ACC112 (cell line): ENCODE measurements around the gene GFAP.

Experiments
- H2AFZ ChIP-seq: fragments of 200-600 bp; sonication (generic); one replicate; pipeline ENCODE4 v1.6.0; 2017; ENCODE audit warnings: antibody characterized with exemption, low read length; ENCODE audit not compliant: unreplicated experiment
- H3K27ac ChIP-seq: fragments of 200-600 bp; sonication (generic); 2 replicates; pipeline ENCODE4 v1.5.1; 2014; ENCODE audit warnings: low read depth, mild to moderate bottlenecking, antibody characterized with exemption, low read length, moderate library complexity
- H3K27me3 ChIP-seq: fragments of 200-600 bp; sonication (generic); 2 replicates; pipeline ENCODE4 v1.6.1; 2014; ENCODE audit warnings: mild to moderate bottlenecking, antibody characterized with exemption, low read length, moderate library complexity, mixed read lengths; ENCODE audit not compliant: insufficient read depth
- H3K36me3 ChIP-seq: fragments of 200-600 bp; sonication (generic); 2 replicates; pipeline ENCODE4 v1.6.1; 2016; ENCODE audit warnings: mild to moderate bottlenecking, antibody characterized with exemption, low read length, moderate library complexity, mixed read lengths; ENCODE audit not compliant: insufficient read depth
- H3K4me1 ChIP-seq: fragments of 200-600 bp; sonication (generic); one replicate; pipeline ENCODE4 v1.6.1; 2016; ENCODE audit warnings: low read length, mixed read lengths; ENCODE audit not compliant: insufficient read depth, unreplicated experiment, control insufficient read depth
- H3K4me3 ChIP-seq: fragments of 200-600 bp; sonication (generic); 2 replicates; pipeline ENCODE4 v1.5.1; 2014; ENCODE audit warnings: mild to moderate bottlenecking, low read depth, low read length
- H3K79me2 ChIP-seq: fragments of 200-600 bp; sonication (generic); one replicate; pipeline ENCODE4 v1.6.0; 2016; ENCODE audit warnings: low read length; ENCODE audit not compliant: control insufficient read depth, unreplicated experiment, insufficient read depth

The GFAP gene

DNA sequence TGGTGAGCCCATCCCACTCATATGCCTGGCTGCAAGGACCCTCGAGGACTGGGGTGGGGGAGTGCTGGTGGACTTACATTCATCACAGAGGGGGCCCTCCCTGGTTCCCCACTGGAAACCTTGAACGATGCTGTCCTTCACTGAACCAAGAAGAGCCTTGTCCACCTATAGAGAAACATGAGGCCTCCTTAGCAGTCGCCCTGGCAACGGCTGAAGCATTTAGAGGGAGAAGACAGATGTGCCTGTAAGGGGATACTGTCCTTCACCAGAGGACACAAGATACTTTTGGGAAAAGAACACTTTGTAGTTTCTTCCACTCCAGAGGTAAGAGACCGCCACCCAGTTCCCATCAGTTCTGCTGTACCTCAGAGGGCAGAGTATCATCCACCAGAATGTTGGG lies 61.1 kb downstream of the GFAP start:
- Histone ChIP-seq H3K27ac (no peak overlapping the region), H3K36me3 (peaks cover 38% of the 10 kb centered on the region; the same call in 1 of the 2 replicates), H3K4me1 (no peaks in the 10 kb centered on the region), H2AFZ (no peak overlapping the region), H3K27me3 (no peaks in the 10 kb centered on the region), H3K4me3 (no peak overlapping the region), H3K79me2 (no peaks in the 10 kb centered on the region)
